Activated CD4-positive, alpha-beta T cell treated with anti-CD3 and anti-CD28 coated beads for 36 hours (primary cell): ENCODE results near the gene SEPTIN6. TPM values are rescaled to one million over a fixed set of nuclear protein-coding genes. Genes with fewer than 3 reads are reported as not detected.
"Not testable (repeated sequence)": the region's sequence is repeated elsewhere in the genome, so short reads cannot be mapped to it uniquely, and the experiment has no call there.

ENCODE experiments used
- ATAC-seq: fragments of 200-7000 bp; cut with Tn5 transposase; one replicate; pipeline ENCODE4 v1.10.0; 2021; ENCODE audit warnings: mild to moderate bottlenecking, moderate library complexity
- CTCF ChIA-PET: fragments of 350-600 bp; sonication (Branson Sonifier 250); formaldehyde crosslinking; loops from one replicate; lab custom pipeline; 2021; ENCODE audit warnings: antibody characterized with exemption; lab: Charles Lee
- POLR2A ChIA-PET: fragments of 350-600 bp; sonication (Branson Sonifier 250); formaldehyde crosslinking; loops from one replicate; lab custom pipeline; 2021; ENCODE audit warnings: antibody characterized with exemption, inconsistent platforms; lab: Charles Lee
- DNase-seq: peaks from one replicate; pipeline ENCODE4 v3.0.0-alpha.2; 2020
- H3K27ac Mint-ChIP-seq: one replicate; pipeline ENCODE4 v1.8.0; 2021; ENCODE audit warnings: mixed read lengths
- H3K27me3 Mint-ChIP-seq: one replicate; pipeline ENCODE4 v1.8.0; 2021; ENCODE audit warnings: mixed read lengths
- H3K36me3 Mint-ChIP-seq: one replicate; pipeline ENCODE4 v1.8.0; 2021; ENCODE audit warnings: low read depth, mixed read lengths
- H3K4me1 Mint-ChIP-seq: one replicate; pipeline ENCODE4 v1.8.0; 2021; ENCODE audit warnings: mixed read lengths
- H3K4me3 Mint-ChIP-seq: one replicate; pipeline ENCODE4 v1.8.0; 2021; ENCODE audit warnings: mild to moderate bottlenecking, moderate library complexity, mixed read lengths
- H3K9me3 Mint-ChIP-seq: one replicate; pipeline ENCODE4 v1.8.0; 2021; ENCODE audit warnings: low read depth, mixed read lengths
- intact Hi-C, 2 experiments: fragments of 100-400 bp; cut with DNase I in 1 of 2; cut with micrococcal nuclease in 1 of 2; formaldehyde crosslinking; loops; one replicate each; pipeline versions ENCODE4 v1.14.2 to v1.15.1; 2022 to 2024; cut with DNase I, micrococcal nuclease
- total RNA-seq, 2 experiments: library from RNA; stranded (reverse); gene quantifications; one replicate each; pipeline ENCODE4 v1.2.3, GENCODE V29; 2021

Gene SEPTIN6
- total RNA-seq, 2 experiments from 2014 or later, result 183 to 233 TPM

GRCh38 chrX:119677654-119677981 is 15.3 kb downstream of the SEPTIN6 start:
- peak overlapping the region; percentile 86 for H3K27ac Mint-ChIP-seq
- CTCF ChIA-PET, result interaction anchor here (0.8 to 1.7 kb wide), 4 partner anchors 11 to 195 kb away, joined by 3 to 5 read pairs (median 4); partner anchors contain the start of gene SEPTIN6
- peaks cover 26% of the 10 kb centered on the region for H3K36me3 Mint-ChIP-seq
- peak; percentile 12 for ATAC-seq
- H3K4me1 Mint-ChIP-seq, result peaks cover 45% of the 10 kb centered on the region
- no peaks in the 10 kb centered on the region for H3K27me3 Mint-ChIP-seq
- POLR2A ChIA-PET, result interaction anchor here (0.7 to 1.3 kb wide), 2 partner anchors 11 to 15 kb away, joined by 4 to 5 read pairs; partner anchors contain the start of gene SEPTIN6
- no peaks in the 10 kb centered on the region for H3K9me3 Mint-ChIP-seq
- peak overlapping the region; percentile 72 for H3K4me3 Mint-ChIP-seq
- DNase-seq, result no peak
- intact Hi-C loops, result no loop called here

GRCh38 chrX:119676949-119677653 is 15.9 kb downstream of the SEPTIN6 start:
- Mint-ChIP-seq H3K36me3 (peaks cover 32% of the 10 kb centered on the region), H3K4me1 (peaks cover 46% of the 10 kb centered on the region), H3K4me3 (peak overlapping the region; percentile 72), H3K9me3 (no peaks in the 10 kb centered on the region), H3K27ac (peak overlapping the region; percentile 86), H3K27me3 (no peaks in the 10 kb centered on the region)
- CTCF ChIA-PET, result interaction anchor here (0.6 to 1.7 kb wide), 5 partner anchors 9 to 194 kb away, joined by 3 to 5 read pairs (median 3); partner anchors contain the start of gene SEPTIN6
- intact Hi-C loops, result no loop called here
- POLR2A ChIA-PET, result interaction anchor here (0.7 to 1.3 kb wide), 2 partner anchors 11 to 16 kb away, joined by 4 to 5 read pairs; partner anchors contain the start of gene SEPTIN6
- ATAC-seq, result no peak
- DNase-seq, result no peak

GRCh38 chrX:119673336-119673735 is 19.6 kb downstream of the SEPTIN6 start:
- intact Hi-C loops, result no loop called here

GRCh38 chrX:119672426-119672825 is 20.5 kb downstream of the SEPTIN6 start:
- POLR2A ChIA-PET, result interaction anchor here (0.6 kb wide), 1 partner anchor 18 kb away, joined by 4 read pairs; no protein-coding TSS in a partner anchor
- H3K36me3 Mint-ChIP-seq, result peaks cover 35% of the 10 kb centered on the region
- peaks cover 35% of the 10 kb centered on the region for H3K4me1 Mint-ChIP-seq
- DNase-seq (no peak), ATAC-seq (no peak)
- H3K27me3 Mint-ChIP-seq, result no peaks in the 10 kb centered on the region
- intact Hi-C loops, result no loop called here
- no peaks in the 10 kb centered on the region for H3K9me3 Mint-ChIP-seq
- peak overlapping the region; percentile 53 for H3K27ac Mint-ChIP-seq
- CTCF ChIA-PET, result interaction anchor here (1.3 kb wide), 1 partner anchor 58 kb away, joined by 3 read pairs; no protein-coding TSS in a partner anchor
- no peak overlapping the region for H3K4me3 Mint-ChIP-seq

More at GRCh38 chrX:119673336-119673735, 19.6 kb downstream of the SEPTIN6 start:
- ATAC-seq (no peak), DNase-seq (no peak)
- peaks cover 37% of the 10 kb centered on the region for H3K4me1 Mint-ChIP-seq
- ChIA-PET POLR2A (no interaction called here), CTCF (interaction anchor here (0.6 kb wide), 1 partner anchor 26 kb away, joined by 3 read pairs; no protein-coding TSS in a partner anchor)
- no peaks in the 10 kb centered on the region for H3K9me3 Mint-ChIP-seq
- no peak overlapping the region for H3K4me3 Mint-ChIP-seq
- peaks cover 35% of the 10 kb centered on the region for H3K36me3 Mint-ChIP-seq
- peak overlapping the region; percentile 47 for H3K27ac Mint-ChIP-seq
- no peaks in the 10 kb centered on the region for H3K27me3 Mint-ChIP-seq

- Mint-ChIP-seq H3K27ac (peak overlapping the region; percentile 42), H3K4me1 (peaks cover 22% of the 10 kb centered on the region)
Measured at GRCh38 chrX:119669424-119670037, 23.4 kb downstream of the SEPTIN6 start.

GRCh38 chrX:119667111-119667878 is 25.7 kb downstream of the SEPTIN6 start:
- H3K27me3 Mint-ChIP-seq, result no peaks in the 10 kb centered on the region
- peaks cover 29% of the 10 kb centered on the region for H3K4me1 Mint-ChIP-seq
- peak overlapping the region; percentile 25 for H3K27ac Mint-ChIP-seq
- no peak overlapping the region for H3K4me3 Mint-ChIP-seq
- H3K36me3 Mint-ChIP-seq, result peaks cover 33% of the 10 kb centered on the region
- POLR2A ChIA-PET, result no interaction called here
- intact Hi-C loops, result no loop called here
- no peaks in the 10 kb centered on the region for H3K9me3 Mint-ChIP-seq
- no peak for ATAC-seq
- no peak for DNase-seq
- CTCF ChIA-PET, result interaction anchor here (0.6 to 0.7 kb wide), 2 partner anchors 70 to 79 kb away, joined by 3 read pairs; no protein-coding TSS in a partner anchor

More at GRCh38 chrX:119669424-119670037, 23.4 kb downstream of the SEPTIN6 start:
- ChIA-PET CTCF (no interaction called here), POLR2A (no interaction called here)
- H3K27me3 Mint-ChIP-seq, result no peaks in the 10 kb centered on the region
- H3K36me3 Mint-ChIP-seq, result peaks cover 31% of the 10 kb centered on the region
- H3K9me3 Mint-ChIP-seq, result no peaks in the 10 kb centered on the region
- ATAC-seq (no peak), DNase-seq (no peak)
- no peak overlapping the region for H3K4me3 Mint-ChIP-seq
- intact Hi-C loops, result no loop called here

GRCh38 chrX:119664877-119665276 is 28.1 kb downstream of the SEPTIN6 start:
- peaks cover 31% of the 10 kb centered on the region for H3K4me1 Mint-ChIP-seq
- CTCF ChIA-PET, H3K4me3 Mint-ChIP-seq, H3K27me3 Mint-ChIP-seq, intact Hi-C loops, H3K9me3 Mint-ChIP-seq, ATAC-seq, DNase-seq, H3K27ac Mint-ChIP-seq: not testable (repeated sequence)
- H3K36me3 Mint-ChIP-seq, result peaks cover 37% of the 10 kb centered on the region
- POLR2A ChIA-PET, result interaction anchor here (0.6 kb wide), 1 partner anchor 61 kb away, joined by 3 read pairs; no protein-coding TSS in a partner anchor

- no peaks in the 10 kb centered on the region for H3K9me3 Mint-ChIP-seq
- peaks cover 32% of the 10 kb centered on the region for H3K4me1 Mint-ChIP-seq
- peak; percentile 61 for ATAC-seq
- H3K4me3 Mint-ChIP-seq, result no peak overlapping the region
- H3K27ac Mint-ChIP-seq, result peak overlapping the region; percentile 51
- ChIA-PET POLR2A (no interaction called here), CTCF (interaction anchor here (1.0 to 1.2 kb wide), 2 partner anchors 14 to 18 kb away, joined by 3 to 4 read pairs; no protein-coding TSS in a partner anchor)
- intact Hi-C loops, result no loop called here
- DNase-seq, result no peak
- no peaks in the 10 kb centered on the region for H3K27me3 Mint-ChIP-seq
- H3K36me3 Mint-ChIP-seq, result peaks cover 49% of the 10 kb centered on the region
Measured at GRCh38 chrX:119661486-119661885, 31.5 kb downstream of the SEPTIN6 start.

- intact Hi-C loops, result no loop called here
- H3K4me1 Mint-ChIP-seq, result peaks cover 45% of the 10 kb centered on the region
- H3K27me3 Mint-ChIP-seq, result no peaks in the 10 kb centered on the region
- H3K27ac Mint-ChIP-seq, result peak overlapping the region; percentile 85
- no peak overlapping the region for H3K4me3 Mint-ChIP-seq
- ChIA-PET CTCF (interaction anchor here (0.6 kb wide), 1 partner anchor 12 kb away, joined by 3 read pairs; no protein-coding TSS in a partner anchor), POLR2A (no interaction called here)
- H3K9me3 Mint-ChIP-seq, result no peaks in the 10 kb centered on the region
- no peak for DNase-seq
- H3K36me3 Mint-ChIP-seq, result peaks cover 57% of the 10 kb centered on the region
- no peak for ATAC-seq
Measured at GRCh38 chrX:119659522-119659921, 33.4 kb downstream of the SEPTIN6 start.

GRCh38 chrX:119655125-119655524 is 37.8 kb downstream of the SEPTIN6 start:
- H3K9me3 Mint-ChIP-seq, result no peaks in the 10 kb centered on the region
- CTCF ChIA-PET, result interaction anchor here (0.9 to 2.4 kb wide), 2 partner anchors 20 to 74 kb away, joined by 4 to 10 read pairs; no protein-coding TSS in a partner anchor

More at GRCh38 chrX:119655125-119655524, 37.8 kb downstream of the SEPTIN6 start:
- DNase-seq, result peak; percentile 83
- peak; percentile 86 for ATAC-seq
- H3K27me3 Mint-ChIP-seq, result no peaks in the 10 kb centered on the region
- peaks cover 49% of the 10 kb centered on the region for H3K36me3 Mint-ChIP-seq
- intact Hi-C loops, result loop anchor here in 1 of 2 experiments (2.0 kb wide), 1 partner anchor 38 kb away; the partner anchor contains the start of gene SEPTIN6
- peaks cover 39% of the 10 kb centered on the region for H3K4me1 Mint-ChIP-seq
- POLR2A ChIA-PET, result interaction anchor here (0.6 to 0.7 kb wide), 2 partner anchors 8 to 220 kb away, joined by 3 read pairs; no protein-coding TSS in a partner anchor
- peak overlapping the region; percentile 92 for H3K27ac Mint-ChIP-seq
- peak overlapping the region; percentile 55 for H3K4me3 Mint-ChIP-seq
